ENCODE results near the gene PKIG.

The PKIG gene

GRCh38 chr20:44640522-44640921 lies 58.1 kb downstream of the PKIG start:
- Mint-ChIP-seq H3K27ac (peak overlapping the region in 1 of 3 experiments; percentile 42), H3K4me1 (peaks cover 38% of the 10 kb centered on the region), H3K27me3 (ENCODE audit: low read depth) (no peaks in the 10 kb centered on the region), H3K36me3 (ENCODE audit: low read depth) (no peaks in the 10 kb centered on the region), H3K4me3 (no peak overlapping the region), H3K9me3 (peaks cover 3% of the 10 kb centered on the region)
- TF ChIP-seq CTCF (IDR thresholded peaks at IDR 0.05; ENCODE audit: unreplicated experiment in 3 of 3), result no peak

GRCh38 chr20:44641325-44641724 lies 58.9 kb downstream of the PKIG start:
- TF ChIP-seq CTCF (IDR thresholded peaks at IDR 0.05; ENCODE audit: unreplicated experiment in 3 of 3), result no peak

DNA sequence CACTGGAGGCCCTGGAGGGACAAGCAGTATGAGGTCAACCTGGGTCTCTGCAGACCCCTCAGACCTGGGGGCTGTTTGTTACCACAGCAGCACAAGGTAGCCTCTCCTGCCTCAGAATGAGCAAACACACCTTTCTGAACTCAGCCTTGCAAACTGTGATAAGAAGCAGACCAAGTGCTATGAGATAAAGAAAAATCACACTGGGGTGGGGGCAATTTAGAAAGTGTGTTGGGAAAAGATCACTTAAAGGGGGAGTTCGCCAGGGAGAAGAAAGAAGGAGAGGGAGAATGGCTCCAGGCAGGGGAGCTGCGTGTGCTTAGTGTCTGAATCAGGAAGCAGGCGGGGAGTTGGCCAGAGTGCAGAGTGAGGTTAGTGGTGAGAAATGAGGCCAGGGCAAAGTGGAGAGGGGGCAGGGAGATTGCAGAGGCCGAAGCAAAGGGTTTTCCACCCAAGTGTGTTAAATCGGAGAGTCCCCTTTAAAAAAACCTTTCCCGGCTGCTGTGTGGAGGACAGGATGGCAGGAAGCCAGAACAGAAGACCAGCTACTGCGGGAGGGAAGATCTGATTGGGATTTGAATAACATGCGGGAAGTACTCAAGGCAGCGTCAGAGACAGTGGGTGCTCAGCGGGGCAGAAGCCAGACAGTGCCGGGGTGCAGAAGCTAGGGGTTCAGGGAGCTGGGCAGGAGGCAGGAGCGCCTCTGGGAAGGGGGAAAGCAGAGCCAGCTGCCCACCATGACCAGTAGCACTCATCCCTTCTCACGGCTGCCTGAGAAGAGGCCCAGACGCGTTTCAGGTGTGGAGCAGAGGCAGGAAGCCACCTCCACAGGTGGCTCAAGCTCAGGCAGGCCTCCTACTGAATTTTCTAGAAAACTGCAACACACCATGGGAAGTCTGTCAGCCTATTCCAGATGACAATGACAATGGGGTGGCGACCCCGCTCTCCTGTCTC lies 60.1 kb downstream of the PKIG start:
- H3K27ac Mint-ChIP-seq, result peak overlapping the region; percentile 62 to 89 (median 84)
- no peak for TF ChIP-seq CTCF (IDR thresholded peaks at IDR 0.05; ENCODE audit: unreplicated experiment in 3 of 3)
- no peaks in the 10 kb centered on the region for H3K36me3 Mint-ChIP-seq (ENCODE audit: low read depth)
- peaks cover 3% of the 10 kb centered on the region for H3K9me3 Mint-ChIP-seq
- H3K4me1 Mint-ChIP-seq, result peaks cover 49% of the 10 kb centered on the region
- H3K4me3 Mint-ChIP-seq, result peak overlapping the region; percentile 23 to 56 (median 34)
- H3K27me3 Mint-ChIP-seq (ENCODE audit: low read depth), result no peaks in the 10 kb centered on the region

More at GRCh38 chr20:44641325-44641724, 58.9 kb downstream of the PKIG start:
- no peaks in the 10 kb centered on the region for H3K36me3 Mint-ChIP-seq (ENCODE audit: low read depth)
- no peaks in the 10 kb centered on the region for H3K27me3 Mint-ChIP-seq (ENCODE audit: low read depth)
- H3K4me1 Mint-ChIP-seq, result peaks cover 43% of the 10 kb centered on the region
- H3K27ac Mint-ChIP-seq, result peak overlapping the region; percentile 3 to 50 (median 15)
- peaks cover 3% of the 10 kb centered on the region for H3K9me3 Mint-ChIP-seq
- no peak overlapping the region for H3K4me3 Mint-ChIP-seq

DNA sequence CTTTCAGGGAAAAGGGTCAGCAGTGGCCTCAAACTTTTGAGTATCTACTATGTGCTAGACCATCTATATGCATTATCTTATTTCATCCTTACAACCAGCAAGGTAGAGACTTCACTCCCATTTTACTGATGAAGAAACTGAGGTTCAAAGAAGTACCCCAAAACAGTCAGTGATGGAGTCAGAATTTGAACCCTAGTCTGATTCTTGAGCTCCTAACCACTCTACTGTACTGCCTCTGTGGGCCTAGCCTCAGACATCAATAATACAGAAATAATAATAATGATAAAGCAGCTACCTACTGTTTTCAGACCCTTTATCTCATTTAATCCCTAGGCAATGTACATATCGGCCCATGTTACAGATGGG lies 60.8 kb downstream of the PKIG start:
- peaks cover 3% of the 10 kb centered on the region for H3K9me3 Mint-ChIP-seq
- H3K4me1 Mint-ChIP-seq, result peaks cover 49% of the 10 kb centered on the region
- H3K27ac Mint-ChIP-seq, result peak overlapping the region; percentile 62 to 89 (median 74)
- H3K36me3 Mint-ChIP-seq (ENCODE audit: low read depth), result no peaks in the 10 kb centered on the region
- no peak for TF ChIP-seq CTCF (IDR thresholded peaks at IDR 0.05; ENCODE audit: unreplicated experiment in 3 of 3)
- no peaks in the 10 kb centered on the region for H3K27me3 Mint-ChIP-seq (ENCODE audit: low read depth)
- no peak overlapping the region for H3K4me3 Mint-ChIP-seq

- Mint-ChIP-seq H3K4me1 (peaks cover 45% of the 10 kb centered on the region), H3K9me3 (peaks cover 3% of the 10 kb centered on the region), H3K4me3 (peak overlapping the region in 1 of 3 experiments; percentile 17), H3K27ac (peak overlapping the region; percentile 62 to 89 (median 74)), H3K36me3 (ENCODE audit: low read depth) (no peaks in the 10 kb centered on the region), H3K27me3 (ENCODE audit: low read depth) (no peaks in the 10 kb centered on the region)
- TF ChIP-seq CTCF (IDR thresholded peaks at IDR 0.05; ENCODE audit: unreplicated experiment in 3 of 3), result no peak
These were observed 61.3 kb downstream of the PKIG start for GRCh38 chr20:44643596-44644229.
